Stimulated activated CD8-positive, alpha-beta memory T cell treated with anti-CD3 and anti-CD28 coated beads, Interleukin-7, amount 100 ng/mL, for 48 hours (primary cell): ENCODE measurements around the gene PPM1H.

Source experiments
- DNase-seq, 2 donors: peaks; one replicate each; pipeline ENCODE4 v3.0.0-alpha.2; 2020; ENCODE audit warnings: low read depth in 1 of 2; ENCODE audit errors: extremely low read depth in 1 of 2

PPM1H gene

GRCh38 chr12:62876938-62877548 lies 57.9 kb downstream of the PPM1H start:
- DNase-seq, result no peak

DNA sequence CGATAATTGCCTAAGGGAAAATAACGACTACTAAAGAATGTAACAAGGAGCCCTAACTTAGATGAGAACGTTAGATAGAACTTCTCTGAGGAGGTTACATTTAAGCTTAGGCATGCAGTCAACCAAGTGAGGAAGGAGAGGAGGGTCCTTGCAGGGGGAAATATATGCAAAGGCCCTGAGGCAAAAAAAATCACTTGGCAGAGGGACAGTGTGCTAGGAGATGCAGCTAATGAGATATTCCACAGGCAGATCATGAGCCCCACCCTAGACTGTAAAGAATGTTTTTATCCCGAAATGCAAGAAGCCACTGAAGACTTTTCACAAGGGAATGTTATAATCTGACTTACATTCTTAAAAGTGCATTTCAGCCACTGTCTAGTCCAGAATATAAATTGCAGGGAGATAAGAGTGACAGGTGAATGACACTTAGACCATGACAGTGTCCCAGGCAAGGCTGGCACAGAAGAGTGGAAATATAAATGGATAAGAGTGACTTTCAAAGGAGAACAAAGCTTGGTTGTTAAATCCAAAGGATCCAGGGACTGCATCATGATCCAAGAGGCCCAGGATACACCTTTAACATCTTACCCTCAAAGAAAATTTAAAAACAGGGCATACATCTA lies 61.0 kb downstream of the PPM1H start:
- DNase-seq, result no peak

- DNase-seq, result no peak
Observed at GRCh38 chr12:62873116-62873825, 61.7 kb downstream of the PPM1H start.

DNA sequence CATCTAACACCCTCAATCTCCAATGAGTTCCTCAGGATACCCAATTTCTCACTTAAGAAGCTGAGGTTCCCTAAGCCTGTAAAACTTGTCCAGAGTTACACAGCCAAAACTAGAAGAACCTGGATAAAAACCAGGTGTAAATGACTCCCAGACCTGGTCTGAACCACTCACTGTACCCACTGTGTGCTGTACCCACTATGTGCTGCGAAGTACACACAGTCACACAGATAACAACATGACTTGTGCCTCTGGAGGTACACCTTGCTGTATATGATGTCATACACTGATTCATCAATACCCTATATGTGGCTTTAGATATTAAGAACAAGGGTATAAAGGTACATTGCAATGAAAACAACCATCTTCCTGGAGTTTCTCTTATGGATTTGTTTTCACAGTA lies 66.1 kb downstream of the PPM1H start:
- no peak for DNase-seq

- no peak for DNase-seq
Observed at GRCh38 chr12:62866451-62867082, 68.4 kb downstream of the PPM1H start.

GRCh38 chr12:62865937-62866336 lies 69.0 kb downstream of the PPM1H start:
- DNase-seq, result no peak

DNA sequence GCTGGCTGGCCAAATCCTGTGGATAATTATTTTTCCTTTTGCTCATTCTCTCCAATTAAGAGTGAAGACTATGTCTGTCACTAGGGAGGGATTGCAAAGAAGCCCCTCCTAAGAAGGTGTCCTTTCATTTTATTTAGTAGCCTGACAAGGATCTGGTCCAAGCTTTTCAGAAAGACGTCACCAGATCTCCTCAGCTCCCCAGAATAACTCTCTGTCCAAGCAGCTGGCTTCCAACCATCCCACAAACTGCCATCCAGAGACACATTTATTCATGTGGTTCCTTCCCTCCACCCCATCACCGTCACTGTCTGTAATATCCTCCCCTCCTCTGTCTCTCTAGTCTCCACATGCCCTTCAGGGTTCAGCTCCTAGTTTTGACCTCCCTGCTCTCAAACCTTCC lies 69.9 kb downstream of the PPM1H start:
- DNase-seq, result no peak

DNA sequence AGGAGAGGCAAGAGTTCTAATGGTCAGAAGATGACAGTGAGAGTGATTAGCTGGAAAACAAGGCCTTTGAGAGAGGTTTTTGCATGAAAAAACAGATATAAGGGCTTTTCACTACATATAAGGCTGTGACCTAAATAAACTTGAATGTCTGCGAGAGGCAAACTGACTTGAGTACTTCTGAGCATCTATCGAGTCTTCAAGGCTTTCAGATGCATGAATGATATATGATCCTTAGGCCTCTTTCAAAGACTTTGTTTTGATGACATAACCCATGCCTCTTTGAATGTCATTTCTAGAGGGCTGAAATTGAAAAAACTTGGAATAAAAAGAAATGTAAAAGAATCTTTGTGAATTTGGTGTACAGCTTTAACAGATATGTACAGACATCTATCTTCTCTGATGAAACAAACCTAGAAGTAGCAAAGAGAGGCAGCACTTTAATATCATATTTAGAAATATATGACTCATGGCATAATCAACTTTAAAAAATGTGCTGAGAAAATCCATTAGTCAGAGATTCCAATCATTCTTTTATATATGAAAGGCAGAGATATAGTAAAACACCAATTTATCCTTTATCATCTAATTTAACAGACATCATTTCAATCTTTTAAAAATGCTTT lies 72.6 kb downstream of the PPM1H start:
- DNase-seq, result no peak

GRCh38 chr12:62861586-62861985 lies 73.4 kb downstream of the PPM1H start:
- no peak for DNase-seq

DNA sequence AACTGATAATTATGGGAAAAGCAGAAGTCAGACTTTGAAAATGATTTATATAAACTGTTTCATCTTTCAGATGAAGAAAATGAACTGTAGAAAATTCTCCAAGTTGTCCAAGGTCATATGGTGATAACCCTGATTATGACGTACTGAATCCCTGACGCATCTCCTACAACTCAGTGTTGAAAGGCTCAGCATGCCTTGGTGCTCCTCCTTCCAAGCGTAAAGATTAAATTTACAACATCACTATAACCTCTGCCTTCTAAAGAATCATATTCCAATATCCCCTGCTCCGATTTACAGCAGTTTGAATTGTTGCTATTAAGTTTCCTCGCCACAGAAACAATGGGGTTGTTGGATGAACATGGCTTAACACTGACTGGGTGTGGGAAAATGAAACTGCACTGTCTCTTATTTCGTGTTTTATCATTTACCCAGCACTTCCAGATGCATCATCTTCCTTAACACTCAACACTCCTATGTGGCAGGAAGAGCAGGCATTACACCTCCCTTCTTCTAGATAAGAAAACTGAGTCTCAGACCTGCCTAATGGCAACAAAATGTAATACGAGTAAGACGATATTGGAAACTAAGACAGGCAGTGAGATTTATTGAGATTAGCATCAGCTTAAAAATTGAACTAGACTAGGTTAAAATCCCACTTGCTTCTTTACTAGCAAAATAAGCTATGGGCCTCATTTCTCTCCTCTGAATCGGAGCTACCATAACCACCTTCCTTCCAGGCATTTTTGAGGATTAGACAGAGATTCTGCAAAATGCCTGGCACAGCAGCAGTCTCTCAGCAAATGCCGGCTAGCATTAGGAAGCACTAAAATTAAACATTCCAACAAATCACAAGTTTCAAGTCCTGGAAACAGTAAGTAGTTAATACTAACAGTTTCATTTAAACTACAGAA lies 74.2 kb downstream of the PPM1H start:
- no peak for DNase-seq

DNA sequence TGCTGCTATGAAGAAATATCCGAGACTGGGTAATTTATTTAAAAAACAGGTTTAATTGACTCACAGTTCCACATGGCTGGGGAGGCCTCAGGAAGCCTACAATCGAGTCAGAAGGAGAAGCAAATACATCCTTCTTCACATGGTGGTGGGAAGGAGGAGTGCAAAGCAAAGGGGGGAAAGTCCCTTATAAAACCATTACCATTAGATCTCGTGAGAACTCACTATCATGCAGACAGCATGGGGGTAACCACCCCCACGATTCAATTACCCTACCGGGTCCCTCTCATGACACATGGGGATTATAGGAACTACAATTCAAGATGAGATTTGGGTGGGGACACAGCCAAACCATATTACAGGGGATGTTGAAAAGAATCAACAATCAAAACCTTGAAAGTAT lies 74.9 kb downstream of the PPM1H start:
- DNase-seq, result no peak

DNA sequence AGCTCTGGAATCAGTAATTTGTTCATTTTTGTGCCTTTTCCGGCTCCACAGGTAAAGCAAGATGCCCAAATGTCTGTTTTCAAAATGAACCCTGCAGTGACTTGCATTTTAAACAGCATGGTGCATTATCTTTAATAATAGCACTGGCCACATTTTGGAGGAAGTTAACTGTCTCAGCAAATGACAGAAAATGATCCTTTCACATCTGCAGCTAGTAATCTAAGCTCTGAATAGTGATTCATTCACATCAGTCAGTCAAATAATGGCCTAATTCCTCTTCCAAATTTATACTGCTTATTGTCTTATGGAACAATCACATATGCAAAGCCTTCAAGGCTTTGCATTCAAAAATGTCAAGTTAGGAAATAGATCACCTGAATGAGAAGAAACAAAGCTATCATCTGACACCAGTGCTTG lies 75.6 kb downstream of the PPM1H start:
- no peak for DNase-seq

- DNase-seq, result no peak
Observed at GRCh38 chr12:62856454-62856853, 78.5 kb downstream of the PPM1H start.

- no peak for DNase-seq
Observed at GRCh38 chr12:62854024-62854423, 80.9 kb downstream of the PPM1H start.

DNA sequence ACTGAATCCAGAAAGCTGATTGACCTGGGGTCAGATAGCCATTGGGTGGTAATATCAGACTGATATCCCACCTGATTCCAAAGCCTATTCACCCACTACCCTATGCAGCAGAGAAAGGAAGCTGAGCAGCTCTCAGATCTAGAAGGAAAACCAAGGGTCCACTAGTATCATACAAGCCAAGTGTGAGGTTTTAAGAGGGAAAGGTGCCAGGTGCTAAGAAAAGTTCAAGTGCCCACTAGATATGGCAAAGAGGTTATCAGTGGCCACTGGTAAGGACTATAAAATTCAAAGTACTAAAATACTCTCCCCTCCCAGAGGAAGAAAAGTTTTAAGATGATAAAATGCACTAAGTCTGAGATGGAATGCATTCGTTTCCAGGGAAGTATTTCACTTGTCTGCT lies 85.6 kb downstream of the PPM1H start:
- no peak for DNase-seq

DNA sequence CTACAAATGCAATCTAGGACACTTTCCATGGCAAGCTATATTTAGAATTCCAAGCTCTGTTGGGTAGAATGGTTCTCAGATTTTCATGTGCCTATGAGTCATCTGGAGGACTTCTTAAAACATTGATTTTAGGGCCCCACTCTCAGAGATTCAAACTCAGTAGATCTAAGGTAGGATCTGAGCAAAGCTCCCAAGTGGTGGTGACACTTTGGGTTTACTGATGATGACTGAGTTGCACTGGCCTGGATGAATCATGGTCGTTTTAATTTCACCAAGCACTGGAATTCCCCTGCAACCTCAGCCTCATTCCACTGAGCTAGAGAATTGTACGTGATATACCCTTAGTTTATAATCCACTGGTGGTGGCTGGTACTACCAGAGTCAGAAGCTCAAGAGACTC lies 86.5 kb downstream of the PPM1H start:
- peak in 1 of 2 donors; percentile 5 for DNase-seq

DNA sequence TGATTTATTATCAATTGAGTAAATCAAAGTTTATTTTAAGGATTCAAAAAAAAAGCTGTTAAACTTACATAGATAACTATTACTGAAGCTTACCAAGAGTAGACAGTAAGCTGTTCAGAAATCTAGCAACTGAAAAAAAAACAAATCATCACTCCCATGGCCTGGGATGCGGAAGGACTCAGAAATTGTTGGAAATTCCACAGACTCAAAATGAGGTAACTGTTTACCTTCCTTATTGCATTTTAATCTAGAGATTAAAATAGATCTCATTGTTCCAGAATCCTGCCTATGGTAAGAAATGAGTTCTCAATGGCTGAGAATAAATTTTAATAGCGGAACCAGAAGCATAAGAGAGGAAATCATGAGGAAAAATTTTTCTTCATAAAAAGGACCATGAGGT lies 87.2 kb downstream of the PPM1H start:
- DNase-seq, result no peak

GRCh38 chr12:62846491-62846890 lies 88.5 kb downstream of the PPM1H start:
- no peak for DNase-seq

DNA sequence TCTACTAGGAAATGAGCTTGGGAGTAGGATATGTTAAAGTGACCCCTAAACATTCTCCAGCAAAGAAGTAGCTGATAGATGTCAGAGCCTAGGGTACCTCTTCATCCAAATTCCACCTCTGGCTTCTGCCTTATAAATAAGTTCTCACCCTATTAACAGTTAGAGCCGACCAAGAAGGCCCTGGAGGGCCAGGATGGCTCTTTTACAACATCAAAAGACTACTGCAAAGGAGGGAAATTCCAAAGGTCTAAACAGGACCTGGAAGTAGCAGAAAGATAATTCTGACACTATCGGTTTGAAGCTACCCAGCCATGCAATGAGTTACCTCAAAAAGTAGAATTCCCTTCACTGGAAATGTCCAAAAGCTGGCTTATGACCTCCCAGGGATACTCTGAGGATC lies 90.0 kb downstream of the PPM1H start:
- DNase-seq, result no peak

- no peak for DNase-seq
Observed at GRCh38 chr12:62843716-62844115, 91.2 kb downstream of the PPM1H start.
